ENCODE results near the gene SH3TC1. TPM values are rescaled to one million over a fixed set of nuclear protein-coding genes. Genes with fewer than 3 reads are reported as not detected.

The SH3TC1 gene
- total RNA-seq, 8 experiments from 2014 or later: 0.96 to 22.2 (median 3.6) TPM

DNA sequence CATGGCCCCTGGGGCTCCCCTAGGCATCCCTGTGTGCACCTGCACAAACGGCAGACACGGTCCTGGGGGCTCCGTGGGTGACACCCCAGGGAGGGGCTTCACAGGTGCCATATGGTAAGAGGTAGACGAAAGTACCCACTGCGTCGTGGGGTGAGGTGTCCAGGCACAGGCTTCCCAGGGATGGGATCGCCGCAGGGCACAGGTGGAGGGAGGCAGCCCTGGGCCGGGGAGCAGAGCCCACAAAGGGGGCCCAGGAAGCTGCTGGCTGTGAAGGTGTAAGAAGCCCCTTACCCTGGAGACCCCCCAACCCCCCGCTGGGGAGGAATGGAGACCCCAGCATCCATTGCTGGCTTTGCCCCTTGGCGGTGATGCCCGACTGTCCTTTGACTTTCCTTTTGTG lies 10.9 kb downstream of the SH3TC1 start:
- 80% methylated on average over 1 of the region's 12 CpGs; no CpG with 5 or more reads in 9 of the 10 experiments for WGBS, 10 experiments
- Histone ChIP-seq H3K4me3 (no peak overlapping the region), H3K27ac (no peak overlapping the region), H3K4me1 (replicated peaks in 1 of 2) (peaks cover 27 to 29% of the 10 kb centered on the region in 2 donors)
- no peak for ATAC-seq (replicated peaks in 6 of 8)
- in situ Hi-C loops (cut with MboI; ENCODE audit: low pct_unique_long_range_greater_than_20kb in 2 of 9, low sequenced_read_pairs in 9 of 9, unreplicated experiment in 9 of 9): no loop called here

DNA sequence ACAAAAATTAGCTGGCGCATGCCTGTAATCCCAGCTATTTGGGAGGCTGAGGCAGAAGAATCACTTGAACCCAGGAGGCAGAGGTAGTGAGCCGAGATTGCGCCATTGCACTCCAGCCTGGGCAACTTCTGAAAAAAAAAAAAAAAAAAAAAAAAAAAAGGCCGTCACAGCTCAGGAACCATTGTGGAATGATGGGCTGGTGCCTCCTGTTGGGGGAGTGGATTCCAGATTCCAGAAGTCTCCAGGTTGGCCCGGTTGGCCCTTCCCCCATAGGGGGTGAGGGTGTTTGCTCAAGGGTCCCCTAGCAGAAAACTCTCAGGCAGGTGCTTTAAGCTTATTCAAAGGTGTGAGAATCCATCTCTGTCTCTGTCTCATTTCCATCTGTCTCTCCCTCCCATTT lies 11.5 kb downstream of the SH3TC1 start:
- in situ Hi-C loops (cut with MboI; ENCODE audit: low pct_unique_long_range_greater_than_20kb in 2 of 9, low sequenced_read_pairs in 9 of 9, unreplicated experiment in 9 of 9): no loop called here
- 20 to 100% (median 93%) methylated on average over 1 to 3 of the region's 5 CpGs; no CpG with 5 or more reads in 5 of the 10 experiments for WGBS, 10 experiments
- ATAC-seq (replicated peaks in 6 of 8): no peak

DNA sequence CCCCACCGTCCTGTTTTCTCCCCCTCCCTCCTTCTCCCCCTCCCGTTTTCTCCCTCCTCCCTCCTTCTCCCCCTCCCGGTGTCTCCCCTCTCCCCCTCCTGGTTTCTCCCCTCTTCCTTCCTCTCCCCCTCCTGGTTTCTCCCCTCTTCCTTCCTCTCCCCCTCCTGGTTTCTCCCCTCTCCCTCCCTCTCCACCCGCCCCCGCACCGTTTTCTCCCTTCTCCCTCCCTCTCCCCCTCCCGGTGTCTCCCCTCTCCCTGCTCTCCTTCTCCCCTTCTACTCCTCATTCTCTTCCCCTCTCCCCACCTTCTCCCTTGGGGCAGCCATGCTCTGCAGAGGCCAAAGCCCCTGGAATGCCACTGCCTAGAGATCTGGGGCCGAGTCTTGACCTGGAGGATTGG lies 12.2 kb downstream of the SH3TC1 start:
- no peak overlapping the region for H3K4me3 ChIP-seq
- ATAC-seq (replicated peaks in 6 of 8): peak in 1 of 8 experiments; percentile 10
- in situ Hi-C loops (cut with MboI; ENCODE audit: low pct_unique_long_range_greater_than_20kb in 2 of 9, low sequenced_read_pairs in 9 of 9, unreplicated experiment in 9 of 9): no loop called here
- WGBS, 10 experiments: no CpG with 5 or more reads among the region's 8 CpGs
- peaks cover 28% of the 10 kb centered on the region in 2 donors for H3K4me1 ChIP-seq (replicated peaks in 1 of 2)
- no peak overlapping the region for H3K27ac ChIP-seq

More for the DNA sequence above, 11.5 kb downstream of the SH3TC1 start:
- Histone ChIP-seq H3K27ac (no peak overlapping the region), H3K4me1 (replicated peaks in 1 of 2) (peaks cover 28 to 33% of the 10 kb centered on the region in 2 donors), H3K4me3 (no peak overlapping the region)

DNA sequence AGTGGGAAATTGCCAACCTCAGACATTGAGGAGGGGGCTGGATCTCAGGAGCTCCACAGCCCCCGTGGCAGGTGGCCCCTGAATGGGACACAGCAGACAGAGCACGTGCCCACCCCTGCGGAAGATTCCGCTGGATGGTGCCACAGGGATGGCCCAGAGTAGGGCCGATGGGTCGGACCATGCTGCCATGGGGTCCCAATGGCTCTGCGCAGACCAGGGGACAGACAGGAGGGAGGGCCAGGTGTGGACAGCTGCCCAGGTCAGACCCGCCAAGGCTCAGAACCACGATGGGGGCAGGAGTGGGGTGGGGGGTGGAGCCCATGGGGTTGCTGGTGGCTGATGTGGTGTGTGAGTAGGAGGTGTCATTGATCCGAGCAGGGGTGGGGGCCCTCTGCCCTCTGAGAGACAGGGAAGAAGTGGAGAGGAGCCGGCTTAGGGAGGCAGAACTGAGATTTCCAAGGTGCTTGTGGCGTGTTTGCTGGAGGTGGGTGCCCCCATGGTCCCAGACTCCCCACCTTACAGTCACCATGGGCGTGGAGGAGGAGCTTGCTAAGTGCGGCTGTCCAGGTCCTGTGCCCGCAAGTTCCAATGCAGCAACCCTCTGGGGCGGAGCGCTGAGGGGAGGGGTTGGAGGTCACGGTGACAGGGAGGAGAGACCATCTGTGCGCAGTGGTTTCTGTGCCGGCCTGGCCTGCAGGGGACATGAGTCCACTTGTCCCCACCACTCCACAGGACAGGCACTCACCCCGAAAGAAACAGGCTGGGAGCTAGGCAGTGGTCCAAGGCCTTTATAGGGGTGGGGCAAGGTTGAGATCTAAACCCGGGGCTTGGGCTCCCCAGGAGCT lies 12.9 kb downstream of the SH3TC1 start:
- Histone ChIP-seq H3K4me3 (no peak overlapping the region), H3K27ac (no peak overlapping the region), H3K4me1 (replicated peaks in 1 of 2) (peaks cover 26 to 27% of the 10 kb centered on the region in 2 donors)
- WGBS, 10 experiments: 80 to 93% (median 88%) methylated on average over 3 to 5 of the region's 22 CpGs; no CpG with 5 or more reads in 7 of the 10 experiments
- in situ Hi-C loops (cut with MboI; ENCODE audit: low pct_unique_long_range_greater_than_20kb in 2 of 9, low sequenced_read_pairs in 9 of 9, unreplicated experiment in 9 of 9): no loop called here
- peak in 5 of 8 experiments; percentile 4 to 49 (median 32) for ATAC-seq (replicated peaks in 6 of 8)

DNA sequence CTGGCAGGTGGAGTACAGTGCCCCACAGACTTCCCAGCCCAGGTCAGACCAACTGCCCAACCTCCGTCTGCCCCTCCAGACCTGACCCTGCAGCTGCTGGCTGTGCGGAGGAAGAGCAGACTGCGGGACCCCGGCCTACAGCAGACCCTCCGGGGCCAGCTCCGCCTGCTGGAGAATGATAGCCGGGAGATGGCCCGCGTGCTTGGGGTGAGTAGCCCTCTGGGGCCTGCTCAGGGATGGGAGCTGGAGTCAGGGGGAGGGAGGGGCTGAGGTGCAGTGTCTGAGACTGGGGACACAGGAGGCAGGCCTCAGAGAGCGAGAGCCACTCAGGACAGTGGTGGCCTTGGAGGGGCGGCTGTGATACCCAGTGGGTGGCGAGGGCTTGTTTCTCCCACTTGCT lies 13.5 kb downstream of the SH3TC1 start:
- 100% methylated on average over 3 of the region's 12 CpGs; no CpG with 5 or more reads in 9 of the 10 experiments for WGBS, 10 experiments
- H3K4me1 ChIP-seq (replicated peaks in 1 of 2): peaks cover 21 to 26% of the 10 kb centered on the region in 2 donors
- in situ Hi-C loops (cut with MboI; ENCODE audit: low pct_unique_long_range_greater_than_20kb in 2 of 9, low sequenced_read_pairs in 9 of 9, unreplicated experiment in 9 of 9): no loop called here

DNA sequence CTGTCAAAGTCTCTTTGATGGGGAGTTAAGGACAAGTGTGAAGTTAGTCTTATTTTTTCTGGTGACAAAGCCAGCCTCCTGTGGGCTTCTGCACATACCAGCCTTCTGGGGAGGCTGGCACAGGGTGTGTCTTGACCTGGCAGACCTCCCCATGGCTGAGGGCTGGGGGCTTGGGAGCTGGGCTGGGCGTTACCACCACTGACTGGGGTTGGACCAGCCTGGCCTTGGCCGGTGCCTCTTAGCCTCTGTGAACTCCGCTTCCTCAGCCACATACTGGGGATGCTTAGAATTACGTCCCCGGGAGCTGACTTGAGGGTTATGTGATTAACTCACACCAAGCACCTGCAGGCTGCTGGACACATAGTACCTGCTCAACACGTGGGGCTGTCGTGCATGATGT lies 14.0 kb downstream of the SH3TC1 start:
- in situ Hi-C loops (cut with MboI; ENCODE audit: low pct_unique_long_range_greater_than_20kb in 2 of 9, low sequenced_read_pairs in 9 of 9, unreplicated experiment in 9 of 9): no loop called here
- H3K4me1 ChIP-seq (replicated peaks in 1 of 2): peaks cover 21 to 26% of the 10 kb centered on the region in 2 donors
- no peak overlapping the region for H3K27ac ChIP-seq
- H3K4me3 ChIP-seq: no peak overlapping the region
- 0 to 100% (median 66%) methylated on average over 1 to 4 of the region's 7 CpGs; no CpG with 5 or more reads in 7 of the 10 experiments for WGBS, 10 experiments
- no peak for ATAC-seq (replicated peaks in 6 of 8)

More for the DNA sequence above, 13.5 kb downstream of the SH3TC1 start:
- ATAC-seq (replicated peaks in 6 of 8): peak in 5 of 8 experiments; percentile 37 to 76 (median 66)
- no peak overlapping the region for H3K27ac ChIP-seq
- no peak overlapping the region for H3K4me3 ChIP-seq

DNA sequence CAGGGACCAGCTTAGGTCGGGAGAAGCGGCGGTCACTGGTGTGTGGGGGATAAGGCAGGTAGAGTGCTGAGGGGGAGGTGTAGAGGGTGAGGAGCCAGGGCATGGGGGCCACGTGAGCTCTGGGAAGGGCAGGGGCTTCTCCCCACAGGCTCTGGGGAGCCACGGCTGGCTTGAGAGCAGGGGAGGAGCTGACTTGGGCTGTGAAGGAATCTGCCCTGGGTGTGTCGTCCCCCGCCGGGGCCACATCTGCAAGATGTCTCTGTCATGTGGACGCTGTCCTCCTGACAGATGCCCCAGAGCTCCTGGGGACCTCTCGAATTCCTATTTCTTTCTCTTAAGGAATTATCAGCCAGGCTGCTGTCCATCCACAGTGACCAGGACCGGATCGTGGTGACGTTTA lies 15.0 kb downstream of the SH3TC1 start:
- peaks cover 21 to 26% of the 10 kb centered on the region in 2 donors for H3K4me1 ChIP-seq (replicated peaks in 1 of 2)
- peak in 1 of 8 experiments; percentile 10 for ATAC-seq (replicated peaks in 6 of 8)
- in situ Hi-C loops (cut with MboI; ENCODE audit: low pct_unique_long_range_greater_than_20kb in 2 of 9, low sequenced_read_pairs in 9 of 9, unreplicated experiment in 9 of 9): no loop called here
- no peak overlapping the region for H3K27ac ChIP-seq
- WGBS, 10 experiments: 88 to 93% (median 90%) methylated on average over 3 to 4 of the region's 13 CpGs; no CpG with 5 or more reads in 7 of the 10 experiments
- no peak overlapping the region for H3K4me3 ChIP-seq

DNA sequence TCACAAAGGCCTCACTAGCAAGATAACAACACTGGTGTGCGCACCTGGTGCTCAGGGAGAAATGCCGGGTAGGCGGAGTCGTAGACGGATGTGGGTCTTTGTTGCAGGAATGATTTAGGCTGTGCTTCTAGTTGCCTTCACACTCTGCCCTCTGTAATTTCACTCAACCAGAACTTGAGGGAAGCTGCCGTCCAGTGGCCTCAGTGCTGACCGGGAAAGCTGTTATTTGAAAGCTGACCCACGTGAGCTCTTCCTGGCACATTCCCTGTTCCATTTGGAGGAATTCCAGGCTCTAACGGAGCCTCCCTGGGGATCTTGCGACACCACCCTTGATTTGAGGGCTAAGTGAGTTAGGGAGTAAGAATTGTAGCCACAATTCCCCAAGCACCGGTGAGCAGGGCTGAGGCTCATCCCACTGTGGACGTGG lies 15.9 kb downstream of the SH3TC1 start:
- in situ Hi-C loops (cut with MboI; ENCODE audit: low pct_unique_long_range_greater_than_20kb in 2 of 9, low sequenced_read_pairs in 9 of 9, unreplicated experiment in 9 of 9): no loop called here
- Histone ChIP-seq H3K27ac (no peak overlapping the region), H3K4me1 (replicated peaks in 1 of 2) (peaks cover 21 to 26% of the 10 kb centered on the region in 2 donors), H3K4me3 (no peak overlapping the region)
- 9 to 100% (median 78%) methylated on average over 1 to 11 of the region's 12 CpGs; no CpG with 5 or more reads in 4 of the 10 experiments for WGBS, 10 experiments
- peak in 4 of 8 experiments; percentile 15 to 67 (median 20) for ATAC-seq (replicated peaks in 6 of 8)

DNA sequence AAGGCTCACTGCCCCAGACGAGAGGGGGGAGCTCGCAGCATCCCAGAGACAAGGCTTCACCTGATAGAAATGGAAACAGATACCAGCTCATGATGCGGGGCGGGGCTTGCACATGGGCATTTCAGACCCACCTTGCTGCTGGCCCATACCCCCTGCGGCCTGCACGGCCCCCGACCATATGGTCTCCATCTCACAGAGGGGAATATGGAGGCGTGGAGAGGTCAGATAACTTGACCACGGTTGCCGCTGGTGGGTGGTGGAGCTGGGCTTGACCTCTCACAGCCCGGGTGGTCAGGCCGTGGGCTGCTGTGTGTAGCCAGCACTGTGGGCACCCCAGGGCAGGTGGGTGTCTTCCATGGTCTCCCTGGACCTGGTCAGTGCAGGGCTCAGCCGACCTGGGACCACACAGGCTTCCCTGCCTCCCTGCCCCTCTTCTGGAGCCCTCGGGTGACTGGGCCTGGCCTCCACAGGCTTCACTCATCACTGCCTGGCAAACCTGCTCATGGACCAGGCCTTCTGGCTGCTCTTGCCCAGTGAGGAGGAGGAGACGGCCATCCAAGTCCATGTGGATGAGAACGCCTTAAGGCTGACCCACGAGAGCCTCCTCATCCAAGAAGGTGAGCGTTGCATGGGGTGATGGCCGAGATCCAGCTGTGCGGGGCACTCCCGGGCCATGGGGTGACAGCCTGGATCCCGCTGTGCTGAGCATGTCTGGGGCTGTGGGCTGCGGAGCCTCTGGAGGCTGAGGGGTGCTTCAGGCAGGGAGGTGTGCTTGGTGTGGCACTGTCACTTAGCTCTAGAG lies 16.8 kb downstream of the SH3TC1 start:
- ATAC-seq (replicated peaks in 6 of 8): no peak
- Histone ChIP-seq H3K4me3 (no peak overlapping the region), H3K4me1 (replicated peaks in 1 of 2) (peaks cover 21 to 24% of the 10 kb centered on the region in 2 donors), H3K27ac (no peak overlapping the region)
- in situ Hi-C loops (cut with MboI; ENCODE audit: low pct_unique_long_range_greater_than_20kb in 2 of 9, low sequenced_read_pairs in 9 of 9, unreplicated experiment in 9 of 9): no loop called here
- WGBS, 10 experiments: 80 to 100% (median 90%) methylated on average over 1 to 13 of the region's 23 CpGs; no CpG with 5 or more reads in 4 of the 10 experiments

DNA sequence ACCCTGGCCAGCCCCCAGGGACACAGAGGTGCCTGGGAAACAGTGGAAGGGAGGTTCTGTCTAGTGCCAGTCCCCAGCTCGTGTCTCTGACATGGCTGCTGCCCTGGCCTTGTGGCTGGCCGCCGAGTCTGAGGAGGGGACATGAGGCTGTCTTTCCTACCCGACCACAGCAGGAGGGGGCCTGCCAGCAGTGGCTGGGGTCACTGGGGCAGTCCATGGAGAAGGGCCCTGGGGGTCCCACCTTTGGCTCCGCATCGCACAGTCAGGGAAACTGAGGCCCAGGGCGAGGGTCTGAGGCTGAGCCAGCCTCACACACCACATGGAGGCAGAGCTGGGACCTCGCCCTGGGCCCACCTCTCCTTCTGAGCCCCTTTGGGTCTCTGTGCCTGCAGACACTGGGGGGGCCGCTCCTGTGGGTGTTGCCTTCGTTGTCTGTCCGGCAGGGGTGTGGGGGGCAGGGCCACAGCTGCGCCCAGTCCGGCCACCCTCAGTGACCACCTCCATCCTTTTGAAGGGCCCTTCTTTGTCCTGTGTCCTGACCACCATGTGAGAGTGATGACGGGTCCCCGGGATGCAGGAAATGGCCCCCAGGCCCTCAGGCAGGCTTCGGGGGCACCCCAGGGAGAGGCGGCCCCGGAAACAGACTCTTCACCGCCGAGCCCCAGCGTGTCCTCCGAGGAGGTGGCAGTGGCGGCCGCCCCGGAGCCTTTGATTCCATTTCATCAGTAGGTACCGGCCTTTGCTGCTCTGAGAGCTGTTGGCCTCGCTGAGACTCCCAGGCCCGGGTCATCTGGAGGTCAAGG lies 17.6 kb downstream of the SH3TC1 start:
- no peak for ATAC-seq (replicated peaks in 6 of 8)
- no peak overlapping the region for H3K27ac ChIP-seq
- H3K4me3 ChIP-seq: no peak overlapping the region
- 0 to 100% (median 77%) methylated on average over 1 to 8 of the region's 28 CpGs; no CpG with 5 or more reads in 5 of the 10 experiments for WGBS, 10 experiments
- peaks cover 19 to 20% of the 10 kb centered on the region in 2 donors for H3K4me1 ChIP-seq (replicated peaks in 1 of 2)
- in situ Hi-C loops (cut with MboI; ENCODE audit: low pct_unique_long_range_greater_than_20kb in 2 of 9, low sequenced_read_pairs in 9 of 9, unreplicated experiment in 9 of 9): no loop called here

DNA sequence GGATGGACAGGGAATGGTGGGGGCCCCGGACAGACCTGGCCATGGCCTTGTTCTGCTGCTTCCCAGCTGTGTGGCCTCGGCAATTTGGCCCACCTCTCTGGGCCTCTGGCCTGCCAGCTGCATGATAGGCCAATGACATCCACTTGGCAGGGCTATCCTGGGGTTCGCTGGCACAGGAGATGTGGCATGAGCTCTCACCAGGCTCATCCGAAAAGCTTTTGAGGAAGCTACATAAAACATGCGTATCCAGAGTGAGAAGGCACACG lies 18.1 kb downstream of the SH3TC1 start:
- Histone ChIP-seq H3K4me1 (replicated peaks in 1 of 2) (peaks cover 13 to 15% of the 10 kb centered on the region in 2 donors), H3K4me3 (no peak overlapping the region), H3K27ac (no peak overlapping the region)
- in situ Hi-C loops (cut with MboI; ENCODE audit: low pct_unique_long_range_greater_than_20kb in 2 of 9, low sequenced_read_pairs in 9 of 9, unreplicated experiment in 9 of 9): no loop called here
- ATAC-seq (replicated peaks in 6 of 8): no peak
- WGBS, 10 experiments: 40 to 93% (median 81%) methylated on average over 1 to 3 of the region's 6 CpGs; no CpG with 5 or more reads in 2 of the 10 experiments

DNA sequence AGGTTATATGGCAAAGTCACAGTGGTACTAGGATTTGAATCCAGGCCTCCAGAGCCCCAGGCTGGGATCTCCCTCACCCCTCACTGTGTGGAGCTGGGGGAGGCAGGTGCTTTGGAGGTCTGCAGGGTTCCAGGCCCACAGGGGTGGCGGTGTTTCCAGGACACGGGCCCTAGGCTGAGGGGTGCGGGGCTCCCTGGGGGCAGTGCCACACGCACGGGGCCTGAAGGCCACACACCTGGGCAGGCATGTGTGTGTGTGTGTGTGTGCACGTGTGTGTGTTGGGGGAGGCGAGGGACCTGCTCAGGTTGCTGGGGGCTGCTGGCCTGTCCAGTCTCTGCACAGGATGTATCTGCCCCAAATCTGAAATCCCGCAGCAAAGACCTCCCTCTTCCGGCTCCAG lies 18.8 kb downstream of the SH3TC1 start:
- Histone ChIP-seq H3K27ac (no peak overlapping the region), H3K4me1 (replicated peaks in 1 of 2) (peaks cover 6 to 11% of the 10 kb centered on the region in 2 donors), H3K4me3 (no peak overlapping the region)
- ATAC-seq (replicated peaks in 6 of 8): no peak
- WGBS, 10 experiments: 100% methylated on average over 2 of the region's 9 CpGs; no CpG with 5 or more reads in 9 of the 10 experiments
- in situ Hi-C loops (cut with MboI; ENCODE audit: low pct_unique_long_range_greater_than_20kb in 2 of 9, low sequenced_read_pairs in 9 of 9, unreplicated experiment in 9 of 9): no loop called here

All from motor neuron (in vitro differentiated cells).